GM21825 (cell line): ENCODE results near the gene HAUS1.

ENCODE experiments used
- ATAC-seq: cut with Tn5 transposase; IDR thresholded peaks from one replicate; pipeline ENCODE4 v1.9.1; 2021; ENCODE audit warnings: mild to moderate bottlenecking, moderate library complexity; ENCODE audit not compliant: unreplicated experiment

Gene HAUS1, protein sequence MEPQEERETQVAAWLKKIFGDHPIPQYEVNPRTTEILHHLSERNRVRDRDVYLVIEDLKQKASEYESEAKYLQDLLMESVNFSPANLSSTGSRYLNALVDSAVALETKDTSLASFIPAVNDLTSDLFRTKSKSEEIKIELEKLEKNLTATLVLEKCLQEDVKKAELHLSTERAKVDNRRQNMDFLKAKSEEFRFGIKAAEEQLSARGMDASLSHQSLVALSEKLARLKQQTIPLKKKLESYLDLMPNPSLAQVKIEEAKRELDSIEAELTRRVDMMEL

DNA sequence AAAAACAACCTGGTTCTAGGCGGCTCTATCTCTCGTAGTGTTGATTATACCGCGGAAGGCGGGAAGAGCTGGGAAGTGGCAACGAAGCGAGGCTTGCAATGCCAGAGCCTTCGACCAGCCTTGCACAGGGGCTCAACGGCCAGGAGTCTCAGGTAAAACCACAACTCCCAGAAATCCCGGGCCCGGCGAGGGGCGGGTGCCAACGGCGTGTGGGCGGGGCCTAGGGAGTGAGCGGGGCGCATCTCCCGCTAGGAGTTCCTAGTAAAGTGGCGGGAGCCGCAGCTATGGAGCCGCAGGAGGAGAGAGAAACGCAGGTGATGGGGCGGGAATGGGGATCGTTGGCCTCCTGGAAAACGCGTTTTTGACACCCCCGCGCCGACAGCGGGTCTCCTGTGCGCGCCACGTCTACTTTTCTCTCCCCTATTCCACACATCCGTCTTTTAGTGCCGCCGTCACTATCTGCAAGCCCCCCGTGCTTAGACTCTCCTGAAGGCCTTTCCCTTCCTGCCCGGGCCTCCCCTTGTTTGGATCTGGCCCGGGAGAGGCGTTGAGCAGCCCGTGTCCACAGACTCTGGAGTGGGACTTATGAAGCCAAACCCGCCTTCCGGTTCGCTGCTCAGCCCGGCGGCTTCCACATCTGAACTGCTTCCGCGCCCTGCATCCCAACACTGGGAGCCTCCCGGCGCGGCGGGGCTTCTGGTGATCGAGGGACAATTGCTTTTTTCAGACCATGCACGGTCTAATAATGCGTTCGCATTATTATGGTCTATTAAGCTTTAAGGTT lies at the start of gene HAUS1:
Gene HAUS1, plus strand, starts transcription at position 258 of the 784 bp plus-strand sequence. Its CDS starts 27 bp downstream, at position 285.
- peak; percentile 92 for ATAC-seq

DNA sequence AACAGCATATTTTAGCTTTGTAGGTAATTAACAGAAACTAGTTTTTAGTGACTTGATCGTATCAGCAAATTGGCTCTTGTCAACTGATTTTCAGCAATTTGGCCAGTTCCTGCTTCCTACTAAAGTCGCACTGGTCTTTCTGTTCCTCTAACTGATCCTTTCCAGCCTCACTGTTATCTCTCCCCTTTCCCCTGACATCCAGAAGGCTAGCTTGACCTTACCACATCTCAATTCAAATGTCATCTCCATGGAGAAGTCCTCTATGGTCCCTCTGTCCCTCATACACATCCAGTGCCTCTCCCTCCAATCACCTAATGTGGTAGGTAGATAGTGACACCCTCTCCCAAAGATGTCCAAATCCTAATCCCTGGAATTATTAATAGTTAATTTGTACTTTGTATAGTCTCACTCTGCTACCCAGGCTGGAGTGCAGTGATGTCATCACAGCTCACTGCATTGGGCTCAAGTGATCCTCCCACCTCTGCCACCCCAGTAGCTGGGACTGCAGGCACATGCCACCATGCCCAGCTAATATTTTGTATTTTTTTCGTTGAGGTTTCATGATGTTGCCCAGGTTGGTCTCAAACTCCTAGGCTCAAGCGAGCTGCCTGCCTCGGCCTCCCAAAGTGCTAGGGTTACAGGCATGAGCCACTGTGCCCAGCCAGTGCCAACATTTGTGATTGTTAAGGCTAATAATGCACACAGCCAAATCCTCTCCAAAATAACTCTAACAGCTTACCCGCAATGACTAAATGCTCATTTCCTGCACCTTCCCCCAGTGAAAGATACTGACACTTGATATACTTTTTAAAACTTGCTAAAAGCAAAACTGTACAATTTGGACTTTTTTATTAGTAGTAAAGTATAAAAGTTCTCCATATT lies 49.0 kb upstream of the HAUS1 start:
- no peak for ATAC-seq

DNA sequence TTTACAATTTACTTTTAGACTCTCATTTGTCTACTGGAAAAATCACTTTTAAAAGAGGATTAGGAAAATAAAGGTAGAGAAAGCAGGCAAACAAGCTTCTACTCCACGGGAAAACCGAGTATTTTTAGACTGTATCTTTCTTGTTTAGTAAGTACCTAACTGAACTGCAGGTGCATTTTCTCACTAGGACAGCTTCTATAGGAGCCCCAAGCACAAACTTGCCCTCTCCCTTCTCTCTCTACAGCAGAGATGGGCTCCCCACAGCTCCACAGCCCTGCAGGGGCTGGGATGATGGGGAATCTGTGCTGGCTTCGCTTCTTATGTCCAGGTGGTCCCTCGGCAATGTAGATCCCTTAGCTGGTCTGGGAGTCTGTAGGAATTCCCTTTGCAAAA lies 48.4 kb upstream of the HAUS1 start:
- no peak for ATAC-seq

DNA sequence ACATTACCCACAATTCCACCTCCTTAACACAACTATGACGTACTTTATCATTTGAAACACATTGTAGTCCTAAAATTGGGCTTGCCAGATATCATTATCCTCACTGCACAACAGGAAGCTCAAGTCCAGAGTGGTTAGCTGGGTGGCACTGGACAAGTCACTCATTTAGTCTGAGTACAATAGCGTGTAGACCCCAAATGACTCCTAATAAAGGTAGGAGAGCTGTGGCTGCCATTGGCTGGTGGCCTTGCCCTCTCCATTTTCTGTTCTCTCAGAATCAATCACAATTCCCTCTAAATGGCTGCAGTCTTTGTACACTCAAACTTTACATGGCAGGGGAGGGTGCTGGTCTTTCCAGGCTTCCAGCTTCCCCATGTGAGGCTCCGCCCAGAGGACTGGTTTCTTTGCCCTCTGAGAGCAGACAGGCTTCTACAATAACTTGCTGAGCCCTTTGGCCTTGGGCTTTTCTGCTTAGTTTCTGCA lies 43.8 kb upstream of the HAUS1 start:
- no peak for ATAC-seq

DNA sequence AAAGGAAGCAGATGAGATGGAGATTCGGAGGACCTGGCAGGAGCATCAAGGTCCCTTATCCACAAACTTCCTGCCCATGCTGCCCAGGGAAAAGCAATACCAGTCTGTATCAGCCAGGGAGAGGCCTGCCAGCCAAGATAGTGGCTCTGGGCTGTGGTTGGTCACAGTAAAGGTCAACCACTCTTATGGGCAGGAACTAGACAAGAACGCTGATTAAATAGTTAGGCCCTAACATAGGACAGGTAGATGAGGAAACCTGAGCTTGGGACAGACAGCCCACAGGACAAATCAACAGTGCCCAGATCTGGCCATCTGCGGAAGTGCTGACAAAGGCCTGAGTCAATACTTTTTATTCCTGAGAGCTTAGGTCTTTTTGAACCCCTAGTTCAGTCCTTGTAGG lies 42.8 kb upstream of the HAUS1 start:
- no peak for ATAC-seq

DNA sequence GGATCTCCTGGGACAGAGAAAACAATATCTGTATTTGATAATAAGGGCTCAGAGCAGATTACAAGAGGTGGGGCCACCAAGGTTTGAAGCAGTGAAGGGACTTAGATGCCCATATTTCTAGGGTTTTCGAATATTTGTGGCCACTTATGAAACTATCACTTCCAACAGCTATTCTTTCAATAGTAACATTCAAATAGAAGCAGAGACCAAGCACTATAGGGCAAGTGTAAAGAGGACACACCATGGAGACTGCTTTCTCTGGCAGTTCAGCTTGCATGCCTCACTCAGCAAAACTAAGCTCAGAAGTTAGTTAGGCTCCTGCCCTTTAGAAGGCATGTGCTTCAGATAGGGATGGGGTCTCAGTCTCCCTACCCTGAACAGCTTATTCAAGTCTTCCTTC lies 42.4 kb upstream of the HAUS1 start:
- no peak for ATAC-seq

DNA sequence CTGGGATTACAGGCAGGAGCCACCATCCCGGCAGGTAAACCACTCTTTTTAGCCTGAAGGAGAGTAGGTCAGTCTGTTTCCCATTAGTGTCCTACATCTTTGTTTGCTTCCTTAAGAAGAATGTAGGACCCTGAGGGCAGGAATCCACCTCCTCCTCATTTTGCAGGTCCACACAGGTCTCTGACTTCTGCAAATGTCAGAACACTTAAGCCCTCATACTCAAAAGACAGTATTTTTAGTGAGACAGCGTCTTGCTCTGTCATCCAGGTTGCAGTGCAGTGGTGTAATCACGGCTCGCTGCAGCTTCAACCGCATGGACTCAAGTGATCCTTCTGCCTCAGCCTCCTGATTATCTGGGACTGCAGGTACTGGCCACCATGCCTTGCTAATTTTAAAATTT lies 41.4 kb upstream of the HAUS1 start:
- ATAC-seq = no peak

DNA sequence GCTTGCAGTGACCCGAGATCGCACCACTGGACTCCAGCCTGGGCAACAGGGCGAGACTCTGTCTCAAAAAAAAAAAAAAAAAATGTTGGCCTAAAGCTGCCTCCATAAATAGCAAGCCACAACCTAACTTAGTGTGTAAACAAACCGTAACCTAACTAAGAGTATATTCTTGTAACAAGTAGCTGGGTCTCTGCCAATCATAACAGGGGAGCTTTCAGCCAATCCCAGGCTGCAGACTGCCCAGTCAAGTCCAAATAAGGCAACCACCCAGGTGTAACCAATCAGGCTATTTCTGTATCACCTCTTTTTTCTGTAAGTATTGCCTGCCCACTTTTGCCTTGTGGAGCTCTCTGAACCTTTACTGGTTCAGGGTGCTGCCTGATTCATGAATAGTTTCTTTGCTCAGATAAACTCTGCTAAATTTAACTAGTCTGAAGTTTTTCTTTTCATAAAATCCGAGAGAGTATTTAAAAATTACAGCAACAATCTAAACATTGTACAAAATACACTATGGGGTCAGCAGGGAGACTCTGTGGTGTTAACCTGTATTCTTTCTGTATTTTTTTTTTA lies 36.7 kb upstream of the HAUS1 start:
- no peak for ATAC-seq

DNA sequence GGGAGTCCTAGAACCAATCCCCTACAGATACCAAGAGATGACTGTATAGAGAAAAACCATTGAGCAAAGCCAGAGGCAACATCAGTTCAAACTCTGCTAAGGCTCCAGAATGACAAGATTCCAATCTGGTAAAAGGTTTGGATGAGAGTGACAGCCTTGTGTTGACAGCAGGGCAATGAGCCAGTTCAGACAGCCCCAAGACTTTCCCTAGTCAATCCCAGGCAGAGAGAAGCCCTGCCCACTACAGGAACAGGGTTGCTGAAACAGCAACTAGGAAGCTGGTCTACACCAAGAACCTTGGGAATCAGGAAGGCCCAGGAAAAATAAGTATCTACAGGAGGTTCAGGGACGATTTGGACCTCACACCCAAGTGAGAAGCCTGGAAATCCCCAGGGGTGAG lies 35.4 kb upstream of the HAUS1 start:
- ATAC-seq = no peak

DNA sequence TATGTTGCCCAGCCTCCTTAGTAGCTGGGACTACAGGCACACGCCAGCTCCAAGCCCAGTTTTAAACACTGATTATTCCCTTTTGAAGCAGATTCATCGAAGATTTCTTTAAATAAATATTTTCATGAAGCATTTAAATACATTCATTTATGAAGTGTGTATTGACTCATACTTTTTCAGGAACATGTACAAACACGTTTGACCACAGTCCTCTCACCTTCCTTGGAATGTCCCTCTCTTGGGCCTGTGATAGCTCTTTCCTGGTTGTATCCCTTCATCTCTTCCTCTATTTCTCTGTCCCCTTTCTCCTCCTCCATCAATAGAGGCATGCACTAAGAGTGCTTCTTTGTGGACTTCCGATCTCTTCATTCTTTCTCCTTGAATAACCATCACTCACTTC lies 34.7 kb upstream of the HAUS1 start:
- no peak for ATAC-seq

DNA sequence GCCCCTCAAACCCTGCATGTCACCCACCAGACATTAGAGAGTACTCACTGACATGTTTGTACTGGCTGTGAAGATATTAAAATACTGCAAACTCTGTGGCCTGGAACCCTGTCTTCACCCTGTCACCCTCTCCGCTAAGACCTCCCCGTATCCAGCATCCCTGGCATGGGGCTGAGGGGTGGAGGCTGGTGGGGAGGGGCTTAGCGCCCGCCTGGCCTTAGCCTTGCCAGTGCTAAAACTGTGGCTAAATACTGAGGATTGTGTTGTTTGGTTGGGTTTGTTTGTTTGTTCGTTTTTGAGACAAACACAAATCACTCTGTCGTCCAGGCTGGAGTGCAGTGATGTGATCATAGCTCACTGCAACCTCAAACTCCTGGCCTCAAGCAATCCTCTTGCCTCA lies 34.0 kb upstream of the HAUS1 start:
- no peak for ATAC-seq

DNA sequence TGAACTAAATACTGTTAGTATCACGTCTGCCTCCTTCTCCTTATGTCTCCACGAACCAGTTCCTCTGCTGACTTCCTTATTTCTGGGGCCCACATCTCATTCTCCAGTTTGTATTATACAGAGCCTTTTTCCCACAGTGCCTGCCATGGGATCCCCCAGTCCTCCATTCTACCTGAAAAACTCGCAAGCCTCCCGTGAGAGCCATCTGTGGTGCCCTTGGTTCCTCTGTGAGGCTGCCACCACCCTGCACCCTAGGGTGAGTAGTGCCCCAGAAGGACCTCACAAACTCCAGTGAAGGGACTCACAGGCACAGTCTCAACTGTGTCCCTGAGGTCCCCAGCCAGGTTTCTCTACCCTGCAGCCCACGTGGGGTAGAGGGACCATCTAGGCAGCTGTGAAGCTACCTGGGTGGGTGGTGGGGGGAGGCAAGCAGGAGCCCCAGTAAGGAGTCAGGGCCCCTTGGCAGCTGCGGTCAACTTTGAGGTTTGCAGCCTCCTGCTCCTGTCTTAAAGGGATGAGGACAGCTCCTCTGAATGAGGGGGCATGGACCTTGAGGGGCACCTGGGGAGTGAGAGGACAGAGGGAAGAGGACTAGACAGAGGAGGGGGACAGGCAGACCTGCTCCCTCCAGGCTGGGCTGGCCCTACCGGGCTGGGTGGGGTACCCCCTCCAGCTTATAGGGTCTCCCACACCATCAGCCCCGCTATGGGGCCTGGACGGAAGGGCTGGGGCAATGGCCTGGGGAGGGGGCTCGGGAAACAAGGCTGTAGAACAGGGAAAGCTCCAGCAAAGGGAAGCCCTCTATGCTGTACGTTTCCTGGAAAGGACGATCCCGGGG lies 33.2 kb upstream of the HAUS1 start:
- no peak for ATAC-seq

DNA sequence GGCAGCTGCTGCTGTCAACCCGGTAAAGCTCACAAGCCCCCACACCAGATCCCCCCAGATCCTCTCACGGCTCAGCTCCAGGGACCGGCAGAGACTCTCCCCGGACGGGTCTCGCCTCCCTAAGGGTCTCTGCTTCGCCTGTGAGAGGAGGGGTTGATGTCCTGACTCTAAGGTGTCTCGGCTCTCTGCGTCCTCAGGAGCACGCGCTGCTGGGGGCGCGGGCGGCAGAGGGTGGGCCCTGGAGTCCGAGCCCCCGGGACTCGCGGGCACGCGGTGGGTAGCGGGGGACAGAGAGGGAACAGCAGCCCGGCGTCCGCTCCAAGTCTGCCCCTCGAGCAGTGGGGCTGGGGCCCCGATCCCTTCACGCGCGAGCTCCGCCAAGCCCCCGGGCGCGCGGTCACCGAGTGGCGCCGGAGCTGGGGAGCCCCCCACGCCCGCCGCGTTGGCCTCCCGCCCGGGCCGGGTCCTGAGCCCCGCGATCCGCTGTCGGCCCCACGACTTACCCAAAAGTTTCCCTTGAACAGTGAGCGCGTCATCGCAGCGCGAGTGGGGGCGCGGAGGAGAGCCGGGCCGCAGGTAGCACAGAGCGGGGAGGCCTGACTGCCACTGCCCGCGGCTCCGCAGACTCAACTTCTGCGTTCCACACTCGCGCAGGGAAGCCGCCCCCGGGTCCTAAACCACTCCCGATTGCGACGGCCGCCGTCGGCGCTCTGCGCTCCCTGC lies 32.4 kb upstream of the HAUS1 start, which contains the start of gene PSTPIP2:
Gene PSTPIP2, minus strand, starts transcription at position 608 of the 723 bp plus-strand sequence. Its CDS starts 72 bp downstream, at position 536.
- peak; percentile 54 for ATAC-seq

DNA sequence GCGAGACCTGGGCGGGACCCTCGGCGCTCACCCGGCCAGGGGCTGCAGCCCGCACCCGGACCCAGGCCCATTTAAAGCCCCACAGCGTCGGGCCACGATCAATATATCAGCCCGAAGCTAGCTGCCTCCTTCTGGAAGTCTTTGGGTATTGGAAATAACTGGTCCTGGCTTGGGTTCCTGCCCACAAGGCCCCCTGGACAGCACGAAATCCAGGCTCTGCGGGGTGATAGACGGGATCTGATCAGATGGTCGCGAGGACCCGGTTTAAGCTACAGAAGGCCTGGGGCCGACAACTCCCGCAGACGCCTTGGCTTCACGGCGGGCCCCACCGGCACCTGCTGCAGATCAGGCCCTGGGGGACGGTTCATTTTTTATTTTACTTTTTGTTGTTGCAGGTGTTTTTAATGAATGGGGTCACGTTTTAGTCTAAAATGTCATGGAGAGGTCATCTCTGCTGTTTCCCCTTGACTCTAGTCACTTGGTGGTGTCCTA lies 31.8 kb upstream of the HAUS1 start:
- no peak for ATAC-seq

DNA sequence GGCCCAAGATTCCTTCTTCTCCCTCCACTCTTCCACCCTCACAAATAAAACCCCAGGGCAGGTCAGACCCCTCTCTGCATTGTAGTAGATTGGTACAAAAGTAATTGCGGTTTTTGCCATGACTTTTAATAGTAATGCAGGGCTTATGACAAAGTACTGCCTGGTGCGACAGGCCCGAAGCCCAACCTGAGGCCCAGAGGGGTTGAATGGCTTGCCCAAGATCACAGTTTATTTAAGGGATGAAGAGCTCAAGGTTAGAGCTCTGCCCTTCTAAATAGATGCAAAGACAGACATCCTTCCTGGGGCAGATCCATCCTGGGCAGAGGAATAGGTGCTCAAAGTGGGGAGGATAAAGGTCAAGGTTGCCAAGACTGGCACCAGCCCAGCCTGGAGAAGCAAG lies 31.2 kb upstream of the HAUS1 start:
- ATAC-seq = no peak

DNA sequence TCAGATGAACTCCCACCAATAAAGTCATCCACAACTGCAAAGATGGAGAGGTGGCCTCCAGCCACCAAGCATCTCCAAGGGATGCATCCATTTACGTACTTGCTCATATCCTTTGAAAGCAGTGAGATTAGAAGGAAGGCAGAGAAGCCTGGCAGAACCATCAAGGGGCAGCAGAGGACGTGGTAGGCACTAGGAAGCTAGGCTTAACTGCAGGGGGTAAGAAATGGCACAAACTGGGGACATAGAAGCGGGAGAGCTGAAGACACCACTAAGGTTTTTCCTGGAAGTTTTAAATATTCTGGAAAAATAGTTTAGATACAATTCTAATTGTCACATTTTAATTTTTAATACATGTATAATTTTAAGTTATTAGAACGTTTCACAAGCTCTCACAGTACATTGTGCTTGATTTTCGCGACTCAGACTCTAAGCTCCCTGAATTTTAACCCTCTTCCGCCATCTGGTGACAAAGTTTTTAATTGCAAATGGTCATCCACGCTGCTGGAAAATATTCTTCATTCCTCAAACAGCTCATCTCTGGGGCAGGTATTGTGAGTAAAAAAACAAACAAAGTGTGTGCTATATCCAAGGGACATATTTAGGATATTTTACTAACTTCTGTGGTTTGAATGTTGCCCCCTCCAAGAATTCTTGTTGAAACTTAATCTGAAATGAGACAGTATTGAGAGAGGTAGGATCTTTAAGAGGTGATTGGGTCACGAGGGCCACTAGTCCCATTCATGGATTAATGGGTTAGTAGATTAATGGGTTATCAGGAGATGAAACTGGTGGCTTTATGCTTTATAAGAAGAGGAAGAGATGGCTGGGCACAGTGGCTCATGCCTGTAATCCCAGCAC lies 30.5 kb upstream of the HAUS1 start:
- no peak for ATAC-seq

DNA sequence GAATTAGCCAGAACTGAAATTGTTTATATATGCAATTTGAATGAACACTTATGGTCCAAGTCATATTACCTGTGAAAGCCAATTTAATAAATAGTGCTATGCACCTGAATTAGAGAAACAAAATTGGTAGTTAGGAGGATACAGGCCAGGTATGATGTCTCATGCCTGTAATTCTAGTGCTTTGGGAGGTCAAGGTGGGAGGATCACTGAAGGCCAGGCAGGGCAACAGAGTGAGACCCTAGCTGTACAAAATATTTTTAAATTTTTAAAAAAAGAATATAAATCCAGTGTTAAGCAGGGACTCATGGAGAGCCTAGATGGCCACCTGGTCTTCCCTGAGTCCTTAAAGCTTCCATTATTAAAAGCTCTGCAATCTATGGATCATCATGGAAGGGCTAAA lies 24.8 kb upstream of the HAUS1 start:
- no peak for ATAC-seq

DNA sequence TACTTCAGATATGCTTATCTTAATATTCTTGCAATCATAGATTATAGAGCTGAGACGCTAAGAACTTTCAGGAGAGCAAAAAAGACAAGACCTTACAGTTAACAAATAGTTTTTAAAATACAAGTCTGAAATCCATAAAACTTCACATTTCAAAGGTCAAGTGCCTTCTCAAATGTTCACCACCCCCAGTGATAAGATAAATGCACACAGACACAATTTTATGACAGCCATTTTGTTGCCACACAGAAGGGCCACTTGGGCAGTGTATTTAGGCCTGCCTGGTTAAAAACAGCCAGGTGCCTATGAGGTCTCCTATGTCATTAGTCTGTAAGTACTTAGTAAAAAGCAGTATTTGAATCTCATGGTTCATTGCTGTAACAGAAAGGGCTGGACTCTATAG lies 24.0 kb upstream of the HAUS1 start:
- ATAC-seq = no peak
